CD1c-positive myeloid dendritic cell (primary cell): ENCODE data around the gene PRMT5.

Source experiments
- DNase-seq: peaks from one replicate; pipeline ENCODE4 v3.0.0-alpha.2; 2016; ENCODE audit errors: extremely low spot score

PRMT5 gene

GRCh38 chr14:22932146-22932545 is 3.0 kb upstream of the PRMT5 start:
- DNase-seq, result no peak

DNA sequence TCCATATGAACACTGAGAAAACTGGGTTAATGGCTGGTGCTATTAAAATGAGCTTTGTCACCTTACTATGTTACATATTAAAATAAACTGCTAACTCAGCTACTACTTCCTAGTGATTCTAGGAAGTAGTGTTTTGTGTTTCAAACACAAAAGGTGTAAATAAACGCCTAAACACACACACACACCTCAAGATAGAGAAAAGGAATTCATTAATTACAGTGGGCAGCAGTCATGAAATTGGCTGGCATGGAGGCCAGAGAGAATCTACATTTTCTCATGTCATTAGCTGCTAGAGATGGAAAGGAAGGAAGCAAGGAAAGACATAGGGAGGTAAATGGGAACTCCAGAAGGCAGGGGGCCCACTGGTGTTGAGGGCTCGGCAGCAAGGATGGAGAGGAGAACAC is 787 bp upstream of the PRMT5 start:
- DNase-seq, result no peak

DNA sequence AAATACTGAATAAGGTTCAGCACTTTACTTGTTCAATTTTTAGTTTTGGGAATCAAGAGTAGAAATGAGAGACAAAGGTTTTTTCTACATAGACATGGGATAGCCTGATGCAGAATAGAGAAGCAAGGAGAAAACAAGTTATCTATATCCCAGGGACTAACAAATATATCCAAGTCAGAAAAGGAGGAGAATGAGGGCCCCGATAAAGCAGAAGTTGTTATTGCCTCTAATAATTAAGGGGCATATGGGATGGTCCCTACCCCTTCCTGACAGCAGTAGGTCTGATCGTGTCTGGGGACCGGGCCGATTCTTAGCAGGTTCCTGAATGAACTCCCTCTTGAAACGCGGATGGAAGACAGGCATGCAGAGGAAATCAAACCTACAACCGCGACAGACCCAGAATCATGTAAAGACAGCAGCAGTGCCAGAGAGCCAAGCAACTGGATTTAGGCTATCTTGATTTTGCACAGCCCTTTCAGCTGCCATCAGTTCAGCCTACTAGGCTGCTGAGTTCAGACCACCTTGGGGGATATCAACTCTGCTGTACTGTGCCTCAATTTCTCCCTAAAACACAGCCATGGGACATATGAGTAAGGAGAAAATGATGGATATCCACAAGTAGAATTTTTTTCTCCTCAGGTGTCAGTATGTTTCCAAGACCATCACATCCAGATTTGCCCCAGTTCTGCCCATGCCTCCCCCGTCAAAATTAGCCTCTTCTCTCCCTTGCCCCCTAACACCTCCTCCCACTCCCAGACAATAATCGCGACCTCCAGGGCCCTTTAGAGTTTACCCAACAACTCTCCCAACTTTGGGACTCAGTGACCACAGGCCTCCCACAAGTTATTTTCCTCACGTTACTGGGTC is 706 bp downstream of the PRMT5 start:
- DNase-seq, result no peak

- DNase-seq, result no peak
These were observed 2.9 kb downstream of the PRMT5 start for GRCh38 chr14:22926316-22926715.

- DNase-seq, result no peak
These were observed 3.7 kb downstream of the PRMT5 start for GRCh38 chr14:22925513-22925912.

DNA sequence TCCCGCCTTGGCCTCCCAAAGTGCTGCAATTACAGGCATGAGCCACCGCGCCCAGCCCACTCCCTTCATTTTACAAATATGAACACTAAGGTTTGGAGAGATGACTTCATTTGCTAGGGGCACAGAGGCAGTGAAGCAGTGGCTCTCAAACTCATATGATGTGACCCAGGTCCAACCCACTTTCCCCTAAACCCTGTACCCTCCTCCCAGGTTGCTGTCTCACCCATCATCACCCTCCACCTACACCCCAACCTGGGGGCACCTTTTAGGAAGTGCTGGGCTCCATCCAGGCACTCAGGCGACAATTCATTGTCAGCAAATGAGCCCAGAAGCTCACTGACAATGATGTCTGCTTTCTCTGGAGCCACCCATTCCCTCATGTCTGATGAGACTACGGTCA is 5.4 kb downstream of the PRMT5 start:
- no peak for DNase-seq

GRCh38 chr14:22922294-22922693 is 6.9 kb downstream of the PRMT5 start:
- no peak for DNase-seq

DNA sequence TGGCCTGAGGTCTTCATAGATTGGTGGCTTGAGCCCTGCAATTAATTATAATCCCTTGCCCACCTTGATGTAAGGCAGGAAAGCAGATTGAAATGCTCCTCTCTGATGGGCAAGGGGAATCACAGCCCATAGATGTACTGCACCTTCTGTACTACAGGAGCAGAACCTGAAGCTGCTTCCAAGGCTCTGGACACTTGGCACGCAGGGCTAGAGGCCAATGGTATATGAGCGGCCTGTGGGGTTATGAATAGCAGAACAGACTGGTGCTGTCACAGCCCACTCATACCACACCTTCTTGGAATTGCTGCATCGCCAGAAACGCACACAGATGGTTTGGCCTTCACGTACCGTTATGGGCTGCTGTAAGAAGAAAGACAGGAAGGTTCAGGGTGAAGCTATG is 8.5 kb downstream of the PRMT5 start:
- no peak for DNase-seq

DNA sequence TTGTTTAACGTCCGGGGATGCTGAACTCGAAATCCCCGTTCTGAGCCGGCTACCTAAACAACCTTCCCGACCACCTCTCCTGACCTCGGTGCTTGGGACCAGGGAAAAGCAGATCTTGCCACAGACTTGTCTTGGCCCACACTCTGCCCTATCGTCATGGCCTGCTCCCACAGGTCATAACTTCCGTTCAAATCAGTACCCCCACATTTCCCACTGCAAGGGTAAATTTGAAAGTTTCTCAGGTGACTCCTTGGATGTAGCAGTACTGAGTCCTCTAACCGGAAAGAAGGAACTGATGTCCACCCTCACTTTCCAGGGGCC is 9.6 kb downstream of the PRMT5 start:
- no peak for DNase-seq

GRCh38 chr14:22918804-22919600 is 10.2 kb downstream of the PRMT5 start, which contains the start of gene RBM23:
Gene RBM23 (minus strand): TSS chr14:22919149.
- peak; percentile 100 for DNase-seq

GRCh38 chr14:22915886-22916521 is 13.2 kb downstream of the PRMT5 start:
- peak; percentile 70 for DNase-seq

- DNase-seq, result peak; percentile 27
These were observed 14.3 kb downstream of the PRMT5 start for GRCh38 chr14:22914836-22915235.

DNA sequence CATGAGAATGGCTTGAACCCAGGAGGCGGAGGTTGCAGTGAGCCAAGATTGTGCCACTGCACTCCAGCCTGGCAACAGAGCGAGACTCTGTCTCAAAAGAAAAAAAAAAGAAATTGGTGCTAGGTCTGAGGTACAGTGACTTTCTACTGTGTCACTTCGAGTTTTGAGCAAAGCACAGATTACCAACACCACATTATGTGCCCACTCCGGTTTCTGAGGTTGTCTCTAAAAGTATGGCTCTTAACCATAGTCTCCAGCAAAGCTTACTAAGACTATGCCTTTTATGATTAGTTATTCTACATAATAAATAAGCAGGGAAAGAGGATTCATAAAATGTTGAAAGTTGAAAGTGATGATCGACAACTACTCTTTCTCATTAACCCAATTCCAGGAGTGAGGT is 18.3 kb downstream of the PRMT5 start:
- no peak for DNase-seq

GRCh38 chr14:22908601-22909000 is 20.6 kb downstream of the PRMT5 start:
- DNase-seq, result no peak

DNA sequence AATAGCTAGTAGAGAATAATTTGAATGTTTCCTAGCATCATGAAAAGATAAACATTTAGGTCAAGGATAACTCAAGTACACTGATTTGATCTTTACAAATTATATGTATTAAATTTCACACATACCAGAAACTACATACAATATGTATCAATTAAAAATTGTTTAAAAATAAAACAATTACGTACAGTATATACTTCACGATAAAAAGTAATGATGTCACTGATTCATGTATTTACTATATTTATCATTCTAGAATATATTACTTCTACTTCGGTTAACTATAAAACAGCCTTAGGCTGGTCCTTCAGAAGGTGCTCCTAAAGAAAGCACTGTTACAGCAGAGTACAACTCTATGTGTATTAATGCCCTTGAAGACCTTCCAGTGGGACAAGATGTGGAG is 21.7 kb downstream of the PRMT5 start:
- no peak for DNase-seq

DNA sequence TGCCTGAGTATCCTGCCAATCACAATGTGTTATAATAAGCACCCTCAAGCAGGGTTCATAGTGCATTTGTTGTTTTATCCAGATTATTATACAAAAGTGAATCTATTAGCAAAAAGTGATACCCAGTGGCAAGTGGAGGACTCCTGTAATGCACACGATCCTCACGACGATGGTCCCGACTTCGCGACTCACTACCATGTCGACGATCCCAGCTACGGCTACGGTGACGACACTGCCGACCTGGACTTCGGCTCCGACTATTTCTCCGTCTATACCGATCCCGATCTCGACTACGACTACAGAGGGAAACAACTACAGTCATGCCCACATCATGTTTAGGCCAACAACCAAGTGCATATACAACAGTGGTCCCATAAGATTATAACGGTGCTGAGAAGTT is 23.1 kb downstream of the PRMT5 start:
- no peak for DNase-seq

GRCh38 chr14:22905627-22906026 is 23.5 kb downstream of the PRMT5 start:
- DNase-seq, result no peak

DNA sequence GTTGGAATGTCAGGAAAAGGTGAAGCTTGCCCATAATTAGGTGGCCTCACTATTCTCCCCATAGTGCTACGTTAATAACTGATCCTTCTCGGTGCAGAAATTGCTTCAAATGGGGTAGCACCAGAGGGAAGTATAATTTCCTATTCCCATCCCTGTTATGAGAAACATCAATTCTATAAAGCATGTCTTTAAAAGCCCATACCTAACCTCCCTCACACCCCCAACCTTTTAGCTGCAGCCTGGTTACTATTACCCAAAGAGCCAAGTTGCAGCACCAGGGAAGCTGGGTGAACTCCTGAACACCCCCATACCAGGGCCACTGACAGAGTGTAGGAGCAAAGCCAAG is 25.5 kb downstream of the PRMT5 start:
- DNase-seq, result no peak

GRCh38 chr14:22901799-22902198 is 27.4 kb downstream of the PRMT5 start:
- no peak for DNase-seq

DNA sequence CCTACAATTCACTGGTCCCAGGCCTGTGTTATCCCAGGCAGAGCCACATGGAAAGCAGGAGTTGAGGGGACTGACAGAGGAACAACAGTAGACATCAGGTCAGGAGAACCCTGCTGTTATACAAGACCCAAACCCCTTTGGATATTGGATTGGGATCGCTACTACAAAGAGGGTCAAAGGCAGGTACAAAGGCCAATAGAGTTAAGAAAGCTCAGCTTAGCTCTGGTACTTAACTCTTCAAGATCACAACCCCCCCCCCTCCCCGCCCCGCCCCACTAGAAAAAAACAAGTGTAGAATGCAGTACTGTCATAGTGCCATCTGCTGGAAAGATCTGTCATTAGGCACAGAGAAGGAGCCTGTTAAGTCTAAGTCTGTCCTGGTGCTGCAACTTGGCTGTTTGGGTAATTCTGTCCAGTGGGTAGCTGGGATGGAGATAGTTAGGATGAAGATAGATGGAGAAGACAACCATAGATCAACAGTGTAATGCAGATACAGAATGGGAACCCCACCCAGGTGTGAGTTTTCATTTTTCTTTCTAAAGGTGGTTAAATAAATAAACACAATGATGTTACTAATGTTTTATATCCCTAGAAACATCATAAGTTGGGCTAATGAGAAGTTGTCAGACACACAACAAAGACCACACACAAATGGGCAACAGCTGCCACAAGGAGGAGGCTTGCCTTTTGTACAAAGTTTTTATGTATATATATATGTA is 28.9 kb downstream of the PRMT5 start:
- peak; percentile 68 for DNase-seq

DNA sequence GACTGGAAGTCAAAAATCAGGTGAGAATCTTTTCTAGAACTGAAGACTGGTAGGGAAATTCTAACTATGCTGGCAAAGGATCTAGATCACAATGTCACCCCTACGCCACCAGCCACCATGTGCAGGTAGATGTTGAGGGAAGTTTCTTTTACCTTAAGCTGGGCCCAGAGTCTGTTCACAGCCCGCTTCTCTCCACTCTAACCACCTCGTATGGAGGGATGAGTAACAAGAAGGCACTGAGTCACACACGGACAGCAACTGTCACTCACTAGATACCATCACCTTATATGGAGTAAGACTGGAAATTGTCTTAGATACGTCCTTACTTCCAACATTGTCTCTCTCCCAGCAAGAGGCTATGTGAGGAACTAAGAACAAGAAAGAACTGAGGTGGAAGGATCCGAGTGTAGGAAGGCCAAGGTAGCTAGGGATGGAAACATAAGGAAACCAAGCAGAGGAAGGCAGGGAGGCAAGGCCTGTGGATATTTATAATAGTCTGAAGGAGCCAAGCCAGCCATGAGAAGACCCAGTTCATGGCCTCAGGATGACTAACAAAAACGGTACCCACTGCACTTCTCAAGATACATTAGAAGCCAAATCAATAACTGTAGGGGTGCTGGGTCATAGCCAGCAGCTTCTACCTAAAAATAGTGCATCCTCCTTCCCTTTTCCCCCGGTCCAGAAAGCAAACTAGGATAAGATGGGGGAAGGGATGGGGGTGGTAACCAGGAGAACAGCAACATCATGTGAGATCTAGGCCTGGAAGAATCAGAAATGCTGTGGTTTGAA is 30.7 kb downstream of the PRMT5 start:
- DNase-seq, result no peak
